Uterus (tissue), 2 donors: ENCODE measurements around the gene KCNF1.

ENCODE experiments used
- CTCF ChIP-seq, 4 experiments: fragments of 200-600 bp in 2 of 4; fragments of 450-650 bp in 2 of 4; sonication (generic) in 2 of 4; IDR thresholded peaks; one replicate each; pipeline ENCODE4 v1.5.1; 2016 to 2019; ENCODE audit warnings: antibody characterized with exemption in 4 of 4, mild to moderate bottlenecking in 2 of 4, moderate library complexity in 1 of 4
- POLR2A ChIP-seq, 2 donors: fragments of 450-650 bp; IDR thresholded peaks; one replicate each; pipeline ENCODE4 v1.6.1; 2016; ENCODE audit warnings: antibody characterized with exemption in 2 of 2, mild to moderate bottlenecking in 1 of 2, moderate library complexity in 1 of 2

DNA sequence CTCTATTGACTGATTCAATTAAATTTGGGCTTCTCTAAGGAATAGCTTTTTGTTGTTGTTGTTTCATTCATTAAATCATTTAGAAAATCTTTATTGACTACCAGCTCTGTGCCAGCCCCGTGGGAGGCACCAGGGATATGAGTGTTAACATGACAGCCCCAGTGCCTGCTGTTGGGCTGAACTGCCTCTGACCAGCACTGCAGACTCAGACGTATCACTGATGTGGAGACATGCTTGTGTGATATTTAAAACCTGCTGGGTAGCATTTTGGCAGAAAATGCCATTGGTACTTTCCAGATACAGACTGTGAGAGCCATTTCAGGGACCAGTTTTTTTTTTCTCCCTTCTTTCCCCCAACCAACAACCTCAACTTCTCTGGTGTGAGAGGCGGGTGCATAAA is 38.6 kb upstream of the KCNF1 start:
- TF ChIP-seq CTCF (IDR thresholded peaks at IDR 0.05) (no peak), POLR2A (IDR thresholded peaks at IDR 0.05) (no peak)
